GM19328 (cell line): Measurements from ENCODE around the gene DHRS12.

Experiments
- ATAC-seq: cut with Tn5 transposase; IDR thresholded peaks from one replicate; pipeline ENCODE4 v1.9.1; 2021; ENCODE audit warnings: mild to moderate bottlenecking, moderate library complexity; ENCODE audit not compliant: unreplicated experiment

Gene DHRS12

GRCh38 chr13:51730927-51731326, 73.0 kb downstream of the DHRS12 start:
- ATAC-seq = no peak

- no peak for ATAC-seq
Observed at GRCh38 chr13:51729866-51730553, 74.0 kb downstream of the DHRS12 start.

DNA sequence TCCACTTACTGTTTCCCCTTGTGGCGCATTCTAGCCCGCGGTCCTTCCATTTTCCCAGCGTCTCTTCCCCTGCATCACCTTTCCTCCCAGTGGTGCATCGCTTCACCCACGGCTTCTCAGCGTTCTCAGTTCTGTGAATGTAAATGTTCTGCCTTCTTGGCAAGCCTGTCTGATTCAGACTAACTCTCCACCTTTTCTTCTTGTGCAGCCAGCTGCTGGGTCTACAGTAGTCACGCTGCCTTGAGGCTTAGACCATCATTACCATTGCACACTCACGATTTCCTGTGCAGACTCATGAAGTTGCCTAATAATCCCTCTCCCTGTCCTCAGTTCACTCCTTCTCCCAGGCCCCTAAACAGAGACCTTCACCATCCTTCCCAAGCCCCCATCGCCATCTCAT, 75.0 kb downstream of the DHRS12 start:
- no peak for ATAC-seq

DNA sequence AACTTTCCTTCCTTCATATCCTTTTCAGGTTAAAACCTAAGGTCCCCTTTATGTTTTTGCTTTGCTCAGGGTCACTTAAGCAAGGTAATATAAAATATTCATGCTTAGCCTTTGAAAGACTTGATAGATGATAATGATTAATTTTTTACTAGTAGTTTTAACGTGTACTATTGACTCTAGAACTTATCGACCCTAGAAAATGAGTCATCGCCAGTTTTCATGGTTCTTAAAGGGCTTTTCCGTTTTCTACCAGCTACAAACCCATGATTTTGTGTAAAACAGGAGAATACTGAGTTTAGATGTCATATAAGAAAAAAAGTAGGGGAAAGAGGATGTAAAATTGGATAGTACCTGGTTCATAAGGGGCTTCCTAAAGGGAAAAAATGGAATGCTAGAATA, 75.7 kb downstream of the DHRS12 start:
- no peak for ATAC-seq

- no peak for ATAC-seq
Observed at GRCh38 chr13:51727634-51728274, 76.2 kb downstream of the DHRS12 start.

- ATAC-seq = no peak
Observed at GRCh38 chr13:51726446-51727193, 77.3 kb downstream of the DHRS12 start.

DNA sequence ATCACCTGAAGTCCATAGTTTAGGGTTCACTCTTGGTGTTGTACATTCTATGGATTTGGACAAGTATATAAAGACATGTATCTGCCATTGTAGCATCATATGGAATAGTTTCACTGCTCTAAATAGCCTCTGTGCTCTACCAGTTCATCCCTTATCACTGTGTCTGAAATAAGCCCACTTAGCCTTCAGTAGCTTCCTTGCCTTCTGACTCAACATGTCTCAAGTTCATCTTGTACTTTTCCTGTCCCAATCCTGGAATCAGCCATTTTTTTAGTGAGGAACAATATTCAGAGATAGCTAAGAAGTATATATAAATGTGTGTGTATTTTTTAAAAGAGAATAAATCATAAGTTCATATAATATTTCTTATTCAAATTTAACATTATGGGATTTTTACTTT, 79.2 kb downstream of the DHRS12 start:
- ATAC-seq = no peak

GRCh38 chr13:51723529-51723928, 80.4 kb downstream of the DHRS12 start:
- no peak for ATAC-seq

DNA sequence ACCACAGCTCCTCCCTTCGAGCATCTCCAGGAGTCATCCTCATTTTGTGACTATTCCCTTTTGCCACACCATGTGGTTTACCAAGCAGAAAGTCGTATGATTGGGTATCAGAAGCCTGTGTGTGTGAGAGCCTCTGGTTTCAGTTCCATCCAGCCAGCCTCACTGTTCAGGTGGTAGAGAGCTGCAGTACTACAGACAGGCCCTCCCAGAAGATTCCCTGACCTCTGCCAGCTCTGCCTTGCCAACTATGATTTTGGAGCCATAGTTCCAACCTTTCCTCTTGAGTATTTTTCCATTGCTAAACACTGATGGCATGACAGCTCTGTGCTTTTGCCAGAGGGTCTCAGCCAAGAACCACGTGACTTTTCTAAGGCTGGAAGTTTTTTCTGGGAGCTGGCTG, 82.5 kb downstream of the DHRS12 start:
- peak; percentile 82 for ATAC-seq

DNA sequence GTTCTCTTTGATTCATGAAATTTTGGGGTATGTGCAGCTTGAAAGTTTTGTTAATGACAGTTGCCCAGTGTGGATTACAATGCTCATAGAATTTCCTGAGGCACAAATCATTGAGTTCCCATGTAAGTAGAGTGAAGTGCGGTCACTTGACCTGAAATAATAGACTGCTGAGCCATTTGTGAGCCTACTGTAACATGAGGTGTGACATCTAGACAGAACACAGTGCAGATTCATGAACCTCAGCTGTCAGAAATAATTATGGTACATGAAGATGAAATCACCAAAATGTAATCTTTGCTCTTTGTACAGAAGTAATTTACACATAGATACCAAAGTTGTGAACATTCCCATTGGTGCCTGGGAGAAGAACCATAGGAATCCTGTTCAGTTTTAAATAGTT, 84.6 kb downstream of the DHRS12 start:
- no peak for ATAC-seq
